Tibial nerve (tissue), 3 donors: ENCODE results near the gene EIF3L.

Experiments used
- CTCF ChIP-seq, 5 experiments: fragments of 200-600 bp in 3 of 5; fragments of 450-650 bp in 2 of 5; sonication (generic) in 3 of 5; IDR thresholded peaks; one replicate each; pipeline ENCODE4 v1.5.1; 2016 to 2019; ENCODE audit warnings: antibody characterized with exemption in 5 of 5, mild to moderate bottlenecking in 3 of 5, moderate library complexity in 2 of 5
- POLR2A ChIP-seq, 2 donors: fragments of 450-650 bp; IDR thresholded peaks; one replicate each; pipeline ENCODE4 v1.6.1; 2017; ENCODE audit warnings: antibody characterized with exemption in 2 of 2, mild to moderate bottlenecking in 2 of 2, moderate library complexity in 2 of 2

DNA sequence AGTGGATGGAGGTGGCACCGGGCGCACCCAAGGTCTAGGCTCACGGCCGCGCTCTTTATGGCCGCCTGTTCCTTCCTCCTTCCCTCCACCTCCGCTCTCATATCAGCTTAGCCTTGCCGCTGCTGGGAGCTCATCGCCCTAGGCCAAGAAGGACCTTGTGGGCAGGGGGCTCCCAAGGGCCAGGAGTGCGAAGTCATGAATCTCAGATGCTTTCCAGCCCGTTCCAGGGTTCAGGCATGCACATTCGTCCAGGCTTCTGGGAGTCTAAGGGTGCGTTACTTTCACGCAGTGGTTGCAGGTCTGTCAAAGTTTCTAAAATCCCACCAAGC lies 30.1 kb upstream of the EIF3L start:
- TF ChIP-seq CTCF (IDR thresholded peaks at IDR 0.05) (no peak), POLR2A (IDR thresholded peaks at IDR 0.05) (no peak)
